Activated CD8-positive, alpha-beta memory T cell treated with anti-CD3 and anti-CD28 coated beads for 1 hour (primary cell): ENCODE results near the gene ALDH1B1.

Source experiments
- DNase-seq, 2 donors: peaks; one replicate each; pipeline ENCODE4 v3.0.0-alpha.2; 2020; ENCODE audit warnings: low read depth in 1 of 2; ENCODE audit errors: extremely low read depth in 1 of 2

Gene ALDH1B1

GRCh38 chr9:38437193-38437823 is 44.8 kb downstream of the ALDH1B1 start:
- no peak for DNase-seq

DNA sequence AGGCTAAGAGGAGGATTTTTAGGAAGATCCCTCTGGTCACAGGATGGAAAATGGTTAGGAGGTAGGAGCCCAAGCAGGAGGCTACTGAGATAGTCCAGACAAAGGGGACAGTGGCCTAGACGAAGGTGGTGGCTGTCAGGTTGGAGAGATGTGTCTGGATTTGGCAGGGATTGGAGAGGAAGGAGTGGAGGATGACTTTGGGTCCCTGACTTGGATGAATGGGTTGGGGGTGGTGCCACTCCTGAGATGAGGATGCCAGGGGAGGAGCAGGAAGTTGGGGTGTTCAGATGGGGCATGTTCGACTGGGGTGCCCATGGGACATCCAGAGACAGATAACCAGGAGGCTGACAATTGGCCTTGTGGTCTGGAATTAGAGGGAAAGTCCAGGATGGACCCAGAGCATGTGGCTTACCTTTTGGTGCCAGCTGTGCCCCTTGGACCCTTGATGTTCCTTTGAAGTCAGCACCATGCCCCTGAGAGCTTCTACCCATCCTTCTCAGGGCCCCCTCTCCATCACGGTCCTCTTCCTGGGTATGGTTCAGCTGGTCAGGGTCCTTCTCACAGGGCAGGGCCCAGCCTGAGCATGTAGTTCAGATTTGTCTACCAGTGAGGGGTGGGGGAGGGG is 46.9 kb downstream of the ALDH1B1 start:
- no peak for DNase-seq

DNA sequence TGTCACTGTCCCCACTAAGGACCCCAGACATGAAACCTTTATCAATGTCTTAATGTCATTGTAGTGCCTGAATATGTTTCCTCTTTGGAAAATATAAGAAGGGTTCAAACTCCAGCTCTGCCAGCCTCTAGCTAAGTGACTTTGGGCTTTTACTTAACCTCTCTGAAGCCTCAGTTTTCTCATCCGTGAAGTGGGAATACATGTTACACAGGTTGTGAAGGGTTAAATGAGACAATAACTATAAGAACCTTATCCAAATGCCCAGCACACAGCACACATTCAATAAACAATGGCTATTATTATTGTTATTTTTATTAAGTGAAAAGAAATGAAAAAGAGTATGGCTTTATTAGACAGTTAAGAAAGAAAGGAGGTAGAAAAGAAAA is 47.4 kb downstream of the ALDH1B1 start:
- no peak for DNase-seq

GRCh38 chr9:38440516-38440915 is 48.0 kb downstream of the ALDH1B1 start:
- no peak for DNase-seq

DNA sequence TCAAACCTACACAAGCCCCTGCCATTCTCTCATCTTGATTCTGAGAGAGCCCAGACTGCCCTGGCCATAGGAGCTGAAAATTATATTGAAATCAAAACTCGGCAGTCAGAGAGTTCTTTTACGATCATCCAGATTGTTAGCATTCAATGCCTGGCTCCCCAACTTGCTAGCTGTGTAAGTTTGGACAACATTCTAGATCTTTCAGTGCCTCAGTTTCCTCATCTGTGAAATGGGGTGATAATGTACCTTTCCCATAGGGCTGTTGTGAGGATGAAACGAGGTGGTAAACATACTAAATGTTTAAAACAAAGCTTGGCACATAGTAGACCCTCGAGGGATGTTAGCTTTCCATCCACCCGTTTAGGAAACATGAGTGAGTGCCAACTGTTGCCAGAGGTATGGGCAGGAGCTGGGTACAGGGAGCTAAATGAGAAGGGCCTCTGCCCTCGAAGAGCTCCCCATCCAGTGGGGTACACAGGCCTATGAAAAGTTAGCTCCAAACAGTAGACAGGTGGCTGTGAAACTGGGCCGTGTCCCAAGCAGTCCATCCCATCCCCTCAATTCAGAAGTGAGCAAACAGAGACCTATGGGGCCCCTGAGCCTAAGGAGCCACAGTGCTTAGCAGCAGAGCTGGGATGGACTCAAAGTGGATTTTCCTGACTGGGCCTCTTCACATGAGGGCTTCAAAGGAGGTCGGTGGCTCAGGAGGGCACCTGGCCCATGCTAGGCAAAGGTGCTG is 49.0 kb downstream of the ALDH1B1 start:
- DNase-seq = no peak

GRCh38 chr9:38442473-38443096 is 50.1 kb downstream of the ALDH1B1 start:
- no peak for DNase-seq

DNA sequence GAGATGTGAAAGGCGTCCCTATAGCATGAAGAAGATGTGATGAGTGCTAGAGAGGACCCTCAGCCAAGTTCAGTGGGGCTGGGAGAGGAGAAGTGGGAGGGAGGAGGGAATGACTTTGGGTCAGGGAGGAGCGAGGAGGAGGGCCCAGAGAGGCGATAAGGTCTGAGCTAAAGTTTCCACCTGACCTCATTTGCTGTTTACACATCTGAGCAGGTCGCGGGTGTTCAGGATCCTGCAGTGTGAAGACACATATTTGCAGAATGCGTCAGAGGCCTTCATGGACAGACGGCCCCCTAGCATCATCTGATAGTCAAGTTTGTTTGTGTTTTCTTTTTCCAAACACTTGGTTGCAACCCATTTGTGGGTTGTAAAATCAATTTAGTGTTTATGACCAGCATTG is 50.7 kb downstream of the ALDH1B1 start:
- no peak for DNase-seq

DNA sequence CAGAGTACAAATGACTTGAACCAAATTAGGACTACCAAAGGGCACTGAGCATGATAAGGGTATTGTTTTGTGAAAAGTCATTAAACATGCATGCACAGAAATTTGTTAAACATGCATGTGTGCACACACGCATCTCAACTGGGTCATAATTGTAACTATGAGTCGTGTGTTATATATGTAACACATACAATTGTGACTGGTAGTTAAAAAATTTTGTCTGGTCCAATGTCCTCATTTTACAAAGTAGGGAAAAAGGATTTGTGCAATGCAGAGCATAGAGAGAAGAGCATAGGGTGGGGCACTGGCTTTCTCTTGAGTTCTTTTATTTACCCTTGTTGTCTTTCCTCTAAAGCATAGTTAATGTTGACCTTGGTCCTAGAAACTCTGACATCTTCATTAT is 51.1 kb downstream of the ALDH1B1 start:
- DNase-seq = no peak

DNA sequence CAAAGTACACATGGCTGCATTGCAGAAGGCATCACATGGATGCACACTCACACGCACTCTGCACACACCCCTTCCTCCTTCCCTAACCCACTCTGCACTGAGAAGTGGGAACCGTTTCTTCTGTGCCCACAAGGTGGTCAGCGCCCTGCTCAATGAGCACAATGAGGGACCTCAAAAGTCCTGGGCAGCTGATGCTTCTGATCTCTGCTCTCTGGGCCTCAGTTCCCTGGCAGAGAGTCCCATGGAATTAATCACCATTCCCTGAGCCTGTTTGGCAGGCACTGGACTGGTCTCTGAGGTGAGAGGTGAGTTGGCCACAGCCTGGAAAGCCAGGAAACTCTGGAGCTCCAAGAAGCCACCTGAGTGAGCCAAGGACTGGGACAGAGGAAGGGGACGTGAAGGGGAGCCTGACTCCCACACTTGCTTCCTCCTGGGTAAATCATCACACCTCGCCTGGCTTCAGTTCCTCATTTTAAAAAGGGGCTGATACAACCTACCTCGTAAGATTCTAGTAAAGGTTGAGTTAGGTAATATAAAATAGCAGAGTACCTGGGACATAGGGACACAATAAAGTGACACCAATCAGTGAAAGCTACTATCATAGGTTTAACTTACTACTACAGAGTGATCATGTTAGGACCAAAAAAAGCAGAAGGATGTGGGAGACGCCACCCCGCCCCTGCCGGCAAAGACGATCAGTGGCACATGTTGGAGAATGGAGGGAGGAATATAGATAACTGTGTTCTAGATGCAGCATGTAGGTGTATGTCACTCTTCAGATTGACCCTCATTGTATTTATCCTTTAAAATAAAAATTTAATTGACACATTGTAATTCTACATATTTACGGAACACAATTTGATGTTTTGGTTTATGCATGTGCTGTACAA is 52.9 kb downstream of the ALDH1B1 start:
- no peak for DNase-seq

- DNase-seq = no peak
These were observed 55.2 kb downstream of the ALDH1B1 start for GRCh38 chr9:38447703-38448102.
